ENCODE measurements around the gene KCNG3.

The KCNG3 gene

GRCh38 chr2:42519624-42520023 is 25.8 kb upstream of the KCNG3 start:
- H3K4me3 ChIP-seq (replicated peaks in 1 of 2; ENCODE audit: low read depth in 2 of 2, low read length in 2 of 2), result no peak overlapping the region
- TF ChIP-seq, protein P1, sequence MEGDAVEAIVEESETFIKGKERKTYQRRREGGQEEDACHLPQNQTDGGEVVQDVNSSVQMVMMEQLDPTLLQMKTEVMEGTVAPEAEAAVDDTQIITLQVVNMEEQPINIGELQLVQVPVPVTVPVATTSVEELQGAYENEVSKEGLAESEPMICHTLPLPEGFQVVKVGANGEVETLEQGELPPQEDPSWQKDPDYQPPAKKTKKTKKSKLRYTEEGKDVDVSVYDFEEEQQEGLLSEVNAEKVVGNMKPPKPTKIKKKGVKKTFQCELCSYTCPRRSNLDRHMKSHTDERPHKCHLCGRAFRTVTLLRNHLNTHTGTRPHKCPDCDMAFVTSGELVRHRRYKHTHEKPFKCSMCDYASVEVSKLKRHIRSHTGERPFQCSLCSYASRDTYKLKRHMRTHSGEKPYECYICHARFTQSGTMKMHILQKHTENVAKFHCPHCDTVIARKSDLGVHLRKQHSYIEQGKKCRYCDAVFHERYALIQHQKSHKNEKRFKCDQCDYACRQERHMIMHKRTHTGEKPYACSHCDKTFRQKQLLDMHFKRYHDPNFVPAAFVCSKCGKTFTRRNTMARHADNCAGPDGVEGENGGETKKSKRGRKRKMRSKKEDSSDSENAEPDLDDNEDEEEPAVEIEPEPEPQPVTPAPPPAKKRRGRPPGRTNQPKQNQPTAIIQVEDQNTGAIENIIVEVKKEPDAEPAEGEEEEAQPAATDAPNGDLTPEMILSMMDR (IDR thresholded peaks at IDR 0.05; ENCODE audit: low read depth, low read length), result no peak
- no peak for DNase-seq (ENCODE audit: low read depth in 2 of 2)

DNA sequence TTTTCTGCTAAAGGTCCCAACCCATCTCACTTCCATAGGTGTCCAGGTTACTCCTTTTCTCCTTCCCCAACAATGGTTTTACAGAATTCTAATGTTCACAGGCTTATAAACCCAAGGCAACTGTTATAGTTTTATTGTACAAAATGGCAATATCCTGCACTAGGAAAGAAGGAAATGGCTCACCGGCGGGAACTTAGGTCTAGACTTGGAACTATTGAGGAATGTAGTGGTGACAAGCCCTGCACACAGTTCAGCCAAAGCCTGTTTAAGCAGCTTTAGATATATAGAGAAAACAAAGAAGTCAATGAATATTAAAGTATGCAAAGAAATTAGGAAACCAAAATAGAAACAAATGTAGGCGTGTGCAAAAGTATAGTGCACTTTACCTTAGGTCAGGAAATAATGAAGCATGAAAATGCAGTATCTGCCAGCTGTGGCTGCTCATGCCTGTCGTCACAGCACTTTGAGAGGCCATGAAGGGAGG is 22.7 kb upstream of the KCNG3 start:
- no peak for DNase-seq (ENCODE audit: low read depth in 2 of 2)
- H3K4me3 ChIP-seq (replicated peaks in 1 of 2; ENCODE audit: low read depth in 2 of 2, low read length in 2 of 2), result no peak overlapping the region
- TF ChIP-seq, protein P1 (IDR thresholded peaks at IDR 0.05; ENCODE audit: low read depth, low read length), result no peak

DNA sequence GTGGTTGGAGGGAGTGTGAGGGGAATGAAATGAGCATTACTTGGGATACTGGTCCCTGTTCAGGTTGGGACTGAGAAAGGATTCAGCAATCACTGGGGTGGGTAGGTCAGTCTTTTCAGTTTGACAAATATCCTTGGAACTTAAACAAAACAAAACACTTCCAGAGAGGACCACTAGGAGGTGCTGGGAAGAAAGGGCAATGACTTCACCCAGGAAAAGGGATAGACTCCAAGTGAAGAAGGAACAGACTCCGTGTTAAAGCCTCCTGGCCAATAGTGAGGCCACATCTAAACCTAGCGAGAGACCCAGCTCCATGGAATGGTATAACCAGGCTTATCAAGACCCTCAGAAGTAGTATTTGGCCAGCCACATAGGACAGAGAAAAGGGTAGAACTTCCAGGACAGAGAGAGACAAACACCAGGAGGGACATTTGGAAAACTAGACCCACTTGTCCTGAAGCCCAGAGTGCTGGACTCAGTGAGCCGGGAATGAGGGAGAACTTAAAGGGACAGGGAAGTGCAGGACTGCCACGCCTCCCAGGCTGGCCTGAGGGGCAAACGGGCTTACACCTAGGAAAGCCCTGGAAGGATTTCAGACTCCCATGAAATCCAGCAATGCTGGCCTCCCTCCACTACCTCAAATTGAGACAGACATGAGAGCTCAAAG is 19.6 kb upstream of the KCNG3 start:
- DNase-seq (ENCODE audit: low read depth in 2 of 2), result peak; percentile 73 to 84
- TF ChIP-seq, protein P1 (IDR thresholded peaks at IDR 0.05; ENCODE audit: low read depth, low read length), result peak; percentile 85
- no peak overlapping the region for H3K4me3 ChIP-seq (replicated peaks in 1 of 2; ENCODE audit: low read depth in 2 of 2, low read length in 2 of 2)

GRCh38 chr2:42510608-42511243 is 16.9 kb upstream of the KCNG3 start:
- DNase-seq (ENCODE audit: low read depth in 2 of 2), result peak in 1 of 2 donors; percentile 24
- TF ChIP-seq, protein P1 (IDR thresholded peaks at IDR 0.05; ENCODE audit: low read depth, low read length), result no peak
- H3K4me3 ChIP-seq (replicated peaks in 1 of 2; ENCODE audit: low read depth in 2 of 2, low read length in 2 of 2), result no peak overlapping the region

DNA sequence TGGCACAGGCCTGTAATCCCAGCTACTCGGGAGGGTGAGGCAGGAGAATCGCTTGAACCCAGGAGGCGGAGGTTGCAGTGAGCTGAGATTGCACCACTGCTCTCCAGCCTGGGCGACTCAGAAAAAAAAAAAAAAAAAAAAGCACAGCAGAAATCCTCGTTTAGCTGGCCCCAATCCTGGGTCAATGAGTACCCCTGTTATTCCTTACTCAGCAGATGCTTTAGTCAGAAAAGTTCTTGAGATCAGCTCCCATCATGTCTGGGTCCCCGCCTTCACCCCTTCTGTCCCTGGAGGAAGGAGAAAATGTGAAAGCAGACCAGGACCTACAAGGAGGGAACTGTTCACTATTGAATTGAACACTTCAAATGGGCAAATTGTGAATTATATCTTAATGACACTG is 16.4 kb upstream of the KCNG3 start:
- H3K4me3 ChIP-seq (replicated peaks in 1 of 2; ENCODE audit: low read depth in 2 of 2, low read length in 2 of 2), result no peak overlapping the region
- no peak for DNase-seq (ENCODE audit: low read depth in 2 of 2)
- TF ChIP-seq, protein P1 (IDR thresholded peaks at IDR 0.05; ENCODE audit: low read depth, low read length), result no peak

GRCh38 chr2:42504364-42505230 is 10.8 kb upstream of the KCNG3 start:
- no peak for DNase-seq (ENCODE audit: low read depth in 2 of 2)
- TF ChIP-seq, protein P1 (IDR thresholded peaks at IDR 0.05; ENCODE audit: low read depth, low read length), result no peak
- no peak overlapping the region for H3K4me3 ChIP-seq (replicated peaks in 1 of 2; ENCODE audit: low read depth in 2 of 2, low read length in 2 of 2)

All from cardiac fibroblast (primary cell).